ENCODE results near the gene ZBTB7A. TPM values are rescaled to one million over a fixed set of nuclear protein-coding genes. Genes with fewer than 3 reads are reported as not detected.

The ZBTB7A gene
- total and polyA plus RNA-seq, 7 experiments from 2014 or later: 15.3 to 76.0 (median 49.1) TPM

DNA sequence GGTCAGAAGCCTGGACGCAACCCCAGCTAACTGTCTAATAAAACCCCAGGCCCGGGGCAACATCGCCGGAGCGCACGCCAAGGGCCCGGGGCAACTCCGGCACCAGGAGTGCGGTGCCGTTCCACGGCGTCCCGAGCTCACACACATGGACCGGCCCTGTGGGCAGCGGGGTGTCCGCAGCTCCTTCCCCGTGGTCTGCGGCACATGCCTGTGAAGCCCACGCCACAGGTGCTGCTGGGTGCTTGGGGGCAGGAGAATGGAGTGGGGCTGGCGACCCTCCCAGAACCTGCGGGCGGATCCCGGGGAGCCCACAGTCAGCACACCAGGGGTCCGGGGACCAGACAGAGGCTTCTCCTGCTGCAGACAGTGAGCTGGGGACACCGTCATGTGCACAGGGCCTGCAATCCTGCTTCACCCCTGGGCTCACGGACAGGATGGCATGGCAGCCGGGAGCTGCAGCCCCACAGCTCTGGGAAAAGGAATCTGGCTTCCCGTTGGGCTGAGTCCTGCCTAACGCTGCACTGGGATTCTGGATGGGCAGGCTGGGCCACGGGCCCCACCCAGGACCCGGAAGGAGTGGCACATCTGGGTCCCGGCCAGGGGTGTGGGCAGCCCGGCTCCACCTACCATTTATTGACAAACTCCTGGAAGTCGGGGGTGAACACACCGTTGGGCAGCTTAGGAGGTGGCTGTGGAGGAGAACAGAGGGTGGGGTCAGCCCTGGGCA is 28.2 kb upstream of the ZBTB7A start:
- Histone ChIP-seq H3K27ac (ENCODE audit: low read depth, low read length) (no peak overlapping the region), H3K9me3 (ENCODE audit: control insufficient read depth in 2 of 3, low read length in 3 of 3) (no peaks in the 10 kb centered on the region), H3K4me3 (ENCODE audit: low read length) (no peak overlapping the region), H3K4me1 (ENCODE audit: control insufficient read depth in 2 of 2, insufficient read depth in 2 of 2, low read length in 2 of 2) (peaks cover 0 to under 1% of the 10 kb centered on the region in 2 donors), H3K27me3 (ENCODE audit: control insufficient read depth in 2 of 2, insufficient read depth in 2 of 2, low read length in 2 of 2) (no peaks in the 10 kb centered on the region), H3K36me3 (ENCODE audit: control insufficient read depth in 2 of 3, insufficient read depth in 3 of 3, low read length in 3 of 3) (peaks cover 0 to 45% (median 0%) of the 10 kb centered on the region in 3 experiments)
- ATAC-seq (no peak), DNase-seq (no peak)
- Mint-ChIP-seq H3K4me3 (no peak overlapping the region), H3K27ac (no peak overlapping the region), H3K36me3 (peaks cover 0 to 10% (median 0%) of the 10 kb centered on the region in 5 donors), H3K27me3 (no peaks in the 10 kb centered on the region), H3K9me3 (no peaks in the 10 kb centered on the region), H3K4me1 (peaks cover 0 to 7% (median 2%) of the 10 kb centered on the region in 7 donors)
- intact Hi-C loops (cut with micrococcal nuclease): no loop called here
- ChIA-PET CTCF (interaction anchor here (0.8 kb wide), 1 partner anchor 9 kb away, joined by 3 read pairs; no protein-coding TSS in a partner anchor), POLR2A (interaction anchor here (0.6 to 1.2 kb wide), 4 partner anchors 9 to 20 kb away, joined by 3 to 4 read pairs (median 3); no protein-coding TSS in a partner anchor)

DNA sequence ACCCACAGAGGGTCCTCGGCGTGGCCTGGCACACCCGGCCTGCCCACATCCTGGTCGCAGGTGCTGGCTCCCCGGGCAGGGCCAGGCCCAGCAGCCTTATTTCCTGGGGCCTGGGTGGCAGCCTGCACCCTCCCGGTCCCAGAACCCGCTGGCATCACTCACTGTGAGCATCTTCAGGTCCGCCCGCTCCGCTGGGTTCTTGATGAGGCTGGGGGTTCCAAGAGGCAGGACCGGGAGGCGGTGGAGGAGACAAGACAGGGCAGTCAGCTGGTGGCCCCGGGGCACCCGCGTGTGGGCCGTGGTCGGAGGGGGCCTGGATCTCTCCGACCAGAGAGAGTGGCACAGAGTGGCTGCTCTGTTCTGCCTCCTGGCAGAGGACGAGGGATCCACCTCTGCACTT is 27.6 kb upstream of the ZBTB7A start:
- H3K9me3 ChIP-seq (ENCODE audit: control insufficient read depth in 2 of 3, low read length in 3 of 3): no peaks in the 10 kb centered on the region
- Mint-ChIP-seq H3K27me3 (no peaks in the 10 kb centered on the region), H3K4me1 (peaks cover 0 to 13% (median 8%) of the 10 kb centered on the region in 7 donors), H3K4me3 (no peak overlapping the region), H3K36me3 (peaks cover 0 to 10% (median 0%) of the 10 kb centered on the region in 5 donors), H3K27ac (no peak overlapping the region), H3K9me3 (no peaks in the 10 kb centered on the region)
- ChIA-PET POLR2A (interaction anchor here (1.1 to 1.2 kb wide), 2 partner anchors 10 to 44 kb away, joined by 3 to 4 read pairs; no protein-coding TSS in a partner anchor), CTCF (no interaction called here)
- no peaks in the 10 kb centered on the region for H3K27me3 ChIP-seq (ENCODE audit: control insufficient read depth in 2 of 2, insufficient read depth in 2 of 2, low read length in 2 of 2)
- H3K36me3 ChIP-seq (ENCODE audit: control insufficient read depth in 2 of 3, insufficient read depth in 3 of 3, low read length in 3 of 3): peaks cover 0 to 38% (median 0%) of the 10 kb centered on the region in 3 experiments
- DNase-seq (no peak), ATAC-seq (no peak)
- no peak overlapping the region for H3K27ac ChIP-seq (ENCODE audit: low read depth, low read length)
- H3K4me1 ChIP-seq (ENCODE audit: control insufficient read depth in 2 of 2, insufficient read depth in 2 of 2, low read length in 2 of 2): peaks cover 4 to 7% of the 10 kb centered on the region in 2 donors
- intact Hi-C loops (cut with micrococcal nuclease): no loop called here
- H3K4me3 ChIP-seq (ENCODE audit: low read length): no peak overlapping the region

DNA sequence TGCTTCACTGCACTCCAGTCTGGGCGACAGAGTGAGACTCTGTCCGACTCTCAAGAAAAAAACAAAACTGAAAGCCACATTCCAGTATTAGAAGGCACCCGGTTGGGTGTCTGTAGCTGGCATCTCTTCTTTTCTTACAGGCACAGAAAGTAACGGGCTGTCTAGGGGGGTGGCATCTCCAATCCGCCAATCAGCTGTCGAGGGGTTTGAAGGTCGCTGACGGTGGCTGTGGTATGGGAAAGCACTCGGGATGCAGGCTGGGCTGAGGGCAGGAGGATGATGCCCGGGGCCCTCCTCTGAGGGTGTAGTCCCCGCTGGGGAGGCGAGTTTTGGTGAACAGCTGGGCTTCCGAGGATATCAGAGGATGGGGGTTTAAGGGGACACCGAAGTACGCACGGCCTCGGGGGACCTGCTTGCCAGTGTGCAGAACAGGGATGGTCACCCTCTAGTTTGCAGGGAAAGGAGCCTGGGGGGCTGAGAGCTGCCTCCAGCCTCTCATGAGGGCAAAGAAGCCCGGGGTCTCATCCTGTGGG is 27.0 kb upstream of the ZBTB7A start:
- Histone ChIP-seq H3K4me3 (ENCODE audit: low read length) (no peak overlapping the region), H3K9me3 (ENCODE audit: control insufficient read depth in 2 of 3, low read length in 3 of 3) (no peaks in the 10 kb centered on the region), H3K27ac (ENCODE audit: low read depth, low read length) (no peak overlapping the region), H3K36me3 (ENCODE audit: control insufficient read depth in 2 of 3, insufficient read depth in 3 of 3, low read length in 3 of 3) (peaks cover 0 to 32% (median 0%) of the 10 kb centered on the region in 3 experiments), H3K27me3 (ENCODE audit: control insufficient read depth in 2 of 2, insufficient read depth in 2 of 2, low read length in 2 of 2) (no peaks in the 10 kb centered on the region), H3K4me1 (ENCODE audit: control insufficient read depth in 2 of 2, insufficient read depth in 2 of 2, low read length in 2 of 2) (peaks cover 10 to 12% of the 10 kb centered on the region in 2 donors)
- Mint-ChIP-seq H3K36me3 (peaks cover 0 to 10% (median 0%) of the 10 kb centered on the region in 5 donors), H3K4me1 (peaks cover 5 to 19% (median 13%) of the 10 kb centered on the region in 7 donors), H3K27me3 (no peaks in the 10 kb centered on the region), H3K9me3 (no peaks in the 10 kb centered on the region), H3K4me3 (no peak overlapping the region), H3K27ac (peak overlapping the region in 6 of 9 donors; percentile 17 to 80 (median 36))
- ChIA-PET CTCF (no interaction called here), POLR2A (interaction anchor here (0.6 to 1.1 kb wide), 4 partner anchors 8 to 1148 kb away, joined by 3 read pairs; no protein-coding TSS in a partner anchor)
- intact Hi-C loops (cut with micrococcal nuclease): no loop called here
- DNase-seq (no peak), ATAC-seq (no peak)

DNA sequence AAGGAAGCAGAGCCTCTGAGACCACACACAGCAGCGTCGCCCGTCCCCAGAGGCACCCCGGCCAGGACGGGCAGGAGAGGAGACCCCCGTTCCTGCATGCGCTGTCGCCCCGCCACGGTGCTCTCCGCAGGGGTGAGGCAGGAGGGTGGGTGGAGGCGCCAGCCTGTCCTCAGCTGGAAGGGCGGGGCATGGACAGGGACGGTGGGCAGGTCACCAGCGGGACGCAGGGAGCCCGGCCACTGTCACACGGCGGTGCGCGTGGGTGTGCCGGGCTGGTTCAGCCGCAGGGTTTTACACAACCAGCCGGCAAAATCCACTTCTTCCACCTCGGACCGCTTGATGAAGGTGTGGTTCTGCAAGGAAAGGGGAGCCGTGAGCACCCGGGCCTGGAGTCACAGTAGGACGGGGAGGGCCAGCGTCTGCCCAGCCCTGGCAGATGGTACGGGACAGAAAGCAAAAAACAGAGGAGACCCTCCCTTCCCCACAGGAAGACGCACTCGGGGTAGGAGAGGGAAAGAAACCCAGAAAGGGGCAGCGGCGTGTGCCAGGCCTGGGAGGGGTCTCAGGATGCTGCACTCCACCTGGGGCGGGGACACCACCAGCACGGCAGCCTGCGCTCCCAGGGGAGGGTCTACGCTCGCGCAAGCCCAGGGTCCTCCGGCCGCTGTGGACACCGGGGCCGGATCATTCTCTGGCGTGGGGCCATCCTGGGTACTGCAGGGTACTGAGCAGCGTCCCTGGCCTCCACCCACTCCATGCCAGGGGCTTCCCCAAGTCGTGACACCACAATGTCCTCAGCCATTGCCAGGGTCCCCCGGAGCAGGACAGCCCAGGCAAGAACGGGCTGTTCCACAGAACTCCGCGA is 23.9 kb upstream of the ZBTB7A start:
- Histone ChIP-seq H3K36me3 (ENCODE audit: control insufficient read depth in 2 of 3, insufficient read depth in 3 of 3, low read length in 3 of 3) (peaks cover 0 to 15% (median 0%) of the 10 kb centered on the region in 3 experiments), H3K27me3 (ENCODE audit: control insufficient read depth in 2 of 2, insufficient read depth in 2 of 2, low read length in 2 of 2) (no peaks in the 10 kb centered on the region), H3K27ac (ENCODE audit: low read depth, low read length) (peak overlapping the region; percentile 67), H3K4me1 (ENCODE audit: control insufficient read depth in 2 of 2, insufficient read depth in 2 of 2, low read length in 2 of 2) (peaks cover 40 to 41% of the 10 kb centered on the region in 2 donors), H3K4me3 (ENCODE audit: low read length) (no peak overlapping the region), H3K9me3 (ENCODE audit: control insufficient read depth in 2 of 3, low read length in 3 of 3) (no peaks in the 10 kb centered on the region)
- H3K9me3 Mint-ChIP-seq: no peaks in the 10 kb centered on the region
- no peak for DNase-seq
- H3K27me3 Mint-ChIP-seq: no peaks in the 10 kb centered on the region
- intact Hi-C loops (cut with micrococcal nuclease): no loop called here
- peak overlapping the region in 3 of 10 donors; percentile 77 to 83 (median 82) for H3K4me3 Mint-ChIP-seq
- H3K36me3 Mint-ChIP-seq: peaks cover 0 to 8% (median 0%) of the 10 kb centered on the region in 5 donors
- H3K4me1 Mint-ChIP-seq: peaks cover 23 to 46% (median 41%) of the 10 kb centered on the region in 7 donors
- ChIA-PET POLR2A (interaction anchor here (0.7 to 4.2 kb wide), 4 partner anchors 14 to 1310 kb away, joined by 3 to 40 read pairs (median 7); partner anchors contain the start of gene ZBTB7A), CTCF (interaction anchor here (1.6 kb wide), 2 partner anchors 13 to 24 kb away, joined by 5 to 7 read pairs; no protein-coding TSS in a partner anchor)
- peak overlapping the region in 8 of 9 donors; percentile 36 to 97 (median 92) for H3K27ac Mint-ChIP-seq
- no peak for ATAC-seq

DNA sequence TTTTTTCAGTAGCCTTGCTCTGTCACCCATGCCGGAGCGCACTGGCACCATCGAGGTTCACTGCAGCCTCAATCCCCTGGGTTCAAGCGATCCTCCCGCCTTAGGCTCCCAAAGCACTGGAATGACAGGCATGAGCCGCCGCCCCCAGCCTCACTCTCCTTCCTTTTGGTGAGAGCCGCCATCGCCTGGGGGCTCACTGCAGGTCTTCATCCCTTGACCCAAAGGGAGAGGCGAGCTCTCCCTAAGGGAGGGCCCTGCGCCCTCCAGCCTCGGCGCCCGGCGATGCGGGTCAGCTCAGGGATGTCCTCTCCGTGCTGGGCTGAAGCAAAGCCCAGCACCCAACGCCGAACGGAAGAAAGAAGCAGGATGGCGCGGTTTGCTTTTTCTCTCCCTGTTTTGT is 23.2 kb upstream of the ZBTB7A start:
- intact Hi-C loops (cut with micrococcal nuclease): loop anchor here (1.0 to 2.0 kb wide), 6 partner anchors 14 to 34 kb away; partner anchors contain the start of genes ZBTB7A (in 2 of the 2) and MAP2K2 (in 1 of the 2)
- CTCF ChIA-PET: interaction anchor here (1.4 to 1.6 kb wide), 3 partner anchors 13 to 25 kb away, joined by 4 to 7 read pairs (median 5); no protein-coding TSS in a partner anchor
- H3K27me3 Mint-ChIP-seq: no peaks in the 10 kb centered on the region
- DNase-seq: no peak
- H3K27ac Mint-ChIP-seq: peak overlapping the region; percentile 36 to 97 (median 92)
- Histone ChIP-seq H3K27ac (ENCODE audit: low read depth, low read length) (peak overlapping the region; percentile 67), H3K4me1 (ENCODE audit: control insufficient read depth in 2 of 2, insufficient read depth in 2 of 2, low read length in 2 of 2) (peaks cover 41% of the 10 kb centered on the region in 2 donors), H3K4me3 (ENCODE audit: low read length) (no peak overlapping the region), H3K9me3 (ENCODE audit: control insufficient read depth in 2 of 3, low read length in 3 of 3) (no peaks in the 10 kb centered on the region), H3K36me3 (ENCODE audit: control insufficient read depth in 2 of 3, insufficient read depth in 3 of 3, low read length in 3 of 3) (peaks cover 0 to 11% (median 0%) of the 10 kb centered on the region in 3 experiments), H3K27me3 (ENCODE audit: control insufficient read depth in 2 of 2, insufficient read depth in 2 of 2, low read length in 2 of 2) (no peaks in the 10 kb centered on the region)
- H3K9me3 Mint-ChIP-seq: no peaks in the 10 kb centered on the region
- H3K4me1 Mint-ChIP-seq: peaks cover 23 to 48% (median 43%) of the 10 kb centered on the region in 7 donors
- peak overlapping the region in 6 of 10 donors; percentile 76 to 83 (median 78) for H3K4me3 Mint-ChIP-seq
- POLR2A ChIA-PET: interaction anchor here (0.9 to 4.2 kb wide), 5 partner anchors 15 to 27 kb away, joined by 3 to 40 read pairs (median 5); partner anchors contain the start of gene ZBTB7A
- ATAC-seq: no peak
- peaks cover 0 to 8% (median 0%) of the 10 kb centered on the region in 5 donors for H3K36me3 Mint-ChIP-seq

Measured in naive thymus-derived CD4-positive, alpha-beta T cell (primary cell).